IMR-90 (cell line): ENCODE results near the gene CWC22. TPM values are rescaled to one million over a fixed set of nuclear protein-coding genes. Genes with fewer than 3 reads are reported as not detected.

ENCODE experiments used
- ATAC-seq: fragments of 200-7000 bp; cut with Tn5 transposase; 2 replicates; pipeline ENCODE4 v1.9.1; 2020; ENCODE audit warnings: low read depth, mild to moderate bottlenecking, moderate library complexity
- BruUV-seq: library from RNA; stranded (reverse); fragments of 400-500 nt; replicated peaks from 2 replicates; lab custom pipeline; 2021; lab: Mats Ljungman, UMichigan
- CTCF ChIA-PET: fragments of 300-600 bp; formaldehyde crosslinking; extraction: SDS; loops from one replicate; lab custom pipeline; 2021; ENCODE audit warnings: antibody characterized with exemption; lab: Yijun Ruan, JAX
- POLR2A ChIA-PET: fragments of 300-600 bp; sonication (Branson Sonifier 250); formaldehyde crosslinking; loops from one replicate; lab custom pipeline; 2022; ENCODE audit warnings: antibody characterized with exemption; ENCODE audit not compliant: unreplicated experiment; lab: Charles Lee
- DNase-seq: peaks from one replicate; pipeline ENCODE4 v3.0.0; 2013
- H2AFZ ChIP-seq: replicated peaks from 2 replicates; pipeline ENCODE3; 2013; ENCODE audit warnings: low read length, mild to moderate bottlenecking; ENCODE audit not compliant: poor library complexity
- H2AK5ac ChIP-seq: 2 replicates; pipeline ENCODE4 v1.6.1; 2013; ENCODE audit warnings: low read depth, low read length, inconsistent platforms
- H2AK9ac ChIP-seq: replicated peaks from 2 replicates; pipeline ENCODE3; 2013; ENCODE audit warnings: mild to moderate bottlenecking, low read depth, low read length, moderate library complexity; ENCODE audit not compliant: poor library complexity
- H2BK120ac ChIP-seq: 2 replicates; pipeline ENCODE4 v1.6.1; 2013; ENCODE audit warnings: low read depth, low read length, inconsistent platforms
- H2BK15ac ChIP-seq: 3 replicates; pipeline ENCODE4 v1.6.1; 2013; ENCODE audit warnings: low read depth, low read length, inconsistent platforms
- H2BK20ac ChIP-seq: 2 replicates; pipeline ENCODE4 v1.6.1; 2013; ENCODE audit warnings: low read depth, mild to moderate bottlenecking, inconsistent platforms, low read length, moderate library complexity
- H2BK5ac ChIP-seq: 2 replicates; pipeline ENCODE4 v1.6.1; 2013; ENCODE audit warnings: mild to moderate bottlenecking, low read depth, low read length, inconsistent platforms; ENCODE audit not compliant: poor library complexity, severe bottlenecking
- H3K14ac ChIP-seq: replicated peaks from 2 replicates; pipeline ENCODE4 v1.6.1; 2013; ENCODE audit warnings: low read depth, low read length, inconsistent platforms
- H3K18ac ChIP-seq: 2 replicates; pipeline ENCODE4 v1.6.1; 2013; ENCODE audit warnings: low read depth, low read length, control low read depth
- H3K23ac ChIP-seq: 2 replicates; pipeline ENCODE4 v1.6.1; 2013; ENCODE audit warnings: low read depth, low read length, inconsistent platforms
- H3K27ac ChIP-seq: 2 replicates; pipeline ENCODE4 v1.5.1; 2013; ENCODE audit warnings: mild to moderate bottlenecking, control low read depth, low read length; ENCODE audit not compliant: insufficient read depth
- H3K27me3 ChIP-seq: 2 replicates; pipeline ENCODE4 v1.6.1; 2013; ENCODE audit warnings: low read length; ENCODE audit not compliant: control insufficient read depth, insufficient read depth
- H3K36me3 ChIP-seq: 2 replicates; pipeline ENCODE4 v1.6.1; 2013; ENCODE audit warnings: low read length, mixed read lengths; ENCODE audit not compliant: control insufficient read depth, insufficient read depth
- H3K4ac ChIP-seq: 2 replicates; pipeline ENCODE4 v1.6.1; 2013; ENCODE audit warnings: low read depth, low read length, inconsistent platforms
- H3K4me1 ChIP-seq: 2 replicates; pipeline ENCODE4 v1.6.1; 2013; ENCODE audit warnings: low read length, mixed read lengths; ENCODE audit not compliant: control insufficient read depth, insufficient read depth
- H3K4me2 ChIP-seq: 2 replicates; pipeline ENCODE4 v1.6.1; 2013; ENCODE audit warnings: low read depth, mild to moderate bottlenecking, control low read depth, low read length, moderate library complexity
- H3K4me3 ChIP-seq: 2 replicates; pipeline ENCODE4 v1.5.1; 2013; ENCODE audit warnings: low read depth, mild to moderate bottlenecking, control low read depth, low read length, moderate library complexity; ENCODE audit not compliant: insufficient read depth
- H3K56ac ChIP-seq: 2 replicates; pipeline ENCODE4 v1.6.1; 2013; ENCODE audit warnings: low read length, inconsistent platforms; ENCODE audit not compliant: insufficient read depth; ENCODE audit errors: extremely low read depth
- H3K79me1 ChIP-seq, 2 experiments: 2 replicates each; pipeline ENCODE4 v1.6.1; 2013; ENCODE audit warnings: low read length in 2 of 2, inconsistent platforms in 1 of 2, low read depth in 1 of 2
- H3K9ac ChIP-seq: 2 replicates; pipeline ENCODE4 v1.6.1; 2013; ENCODE audit warnings: low read depth, low read length, control low read depth
- H3K9me1 ChIP-seq: 2 replicates; pipeline ENCODE4 v1.6.1; 2013; ENCODE audit warnings: low read length, inconsistent platforms; ENCODE audit not compliant: insufficient read depth
- H3K9me3 ChIP-seq: 2 replicates; pipeline ENCODE4 v1.6.1; 2013; ENCODE audit warnings: low read length; ENCODE audit not compliant: control insufficient read depth, insufficient read depth
- H4K20me1 ChIP-seq: 2 replicates; pipeline ENCODE4 v1.6.1; 2013; ENCODE audit warnings: low read length, inconsistent platforms; ENCODE audit not compliant: insufficient read depth
- H4K5ac ChIP-seq: 2 replicates; pipeline ENCODE4 v1.6.1; 2013; ENCODE audit warnings: mild to moderate bottlenecking, low read depth, low read length, control low read depth
- H4K8ac ChIP-seq, 2 experiments: 2 replicates each; pipeline ENCODE4 v1.6.1; 2013; ENCODE audit warnings: low read depth in 2 of 2, low read length in 2 of 2, control low read depth in 1 of 2, inconsistent platforms in 1 of 2
- H4K91ac ChIP-seq: 2 replicates; pipeline ENCODE4 v1.6.1; 2013; ENCODE audit warnings: low read depth, low read length, inconsistent platforms; ENCODE audit not compliant: insufficient read depth
- WGBS, 2 experiments: methylation state at CpG; one replicate each; pipeline versions ENCODE4 v1.1.5 to v1.1.7; 2013; ENCODE audit warnings: missing lambda C conversion rate in 2 of 2; ENCODE audit not compliant: insufficient read length in 1 of 2; ENCODE audit errors: extremely low coverage in 2 of 2; 5-methylcytosine and 5-hydroxymethylcytosine counted together
- dilution Hi-C: fragments of 300-500 bp; cut with HindIII; formaldehyde crosslinking; loops from one replicate; pipeline ENCODE4 v1.14.3; 2018; ENCODE audit warnings: low sequenced_read_pairs; ENCODE audit not compliant: unreplicated experiment
- in situ Hi-C: fragments of 300-500 bp; cut with MboI; formaldehyde crosslinking; loops from 3 replicates; pipeline ENCODE4 v1.14.3; 2019; ENCODE audit warnings: low sequenced_read_pairs, inconsistent platforms, mixed read lengths
- intact Hi-C: fragments of 100-400 bp; cut with micrococcal nuclease; formaldehyde crosslinking; loops from 2 replicates; pipeline ENCODE4 v1.10.0; 2022
- polyA plus RNA-seq, 3 experiments: library from polyadenylated mRNA; depleted of rRNA; stranded (reverse); fragments of >200 nt; gene quantifications; 2 replicates each; pipeline ENCODE4 v1.2.3, GENCODE V29; 2012; ENCODE audit warnings: low replicate concordance in 1 of 3
- total RNA-seq: library from RNA; depleted of rRNA; stranded (reverse); fragments of >200 nt; gene quantifications from 2 replicates; pipeline ENCODE4 v1.2.3, GENCODE V29; 2012
- TF ChIP-seq, protein P1 (sequence below): conservative IDR thresholded peaks from 2 replicates; pipeline ENCODE4 v1.5.1; 2012; ENCODE audit warnings: mild to moderate bottlenecking, low read depth, low read length, improper control_type of control experiment
- TF ChIP-seq, protein P2 (sequence below): fragments of 150-350 bp; IDR thresholded peaks from 2 replicates; pipeline ENCODE4 v1.6.1; 2017; ENCODE audit warnings: mild to moderate bottlenecking, antibody characterized with exemption, low read length, low read depth

CWC22 gene
- total and polyA plus RNA-seq, 2 of the 4 experiments (the other 2 are of a cell fraction): 4.5 to 17.9 TPM

DNA sequence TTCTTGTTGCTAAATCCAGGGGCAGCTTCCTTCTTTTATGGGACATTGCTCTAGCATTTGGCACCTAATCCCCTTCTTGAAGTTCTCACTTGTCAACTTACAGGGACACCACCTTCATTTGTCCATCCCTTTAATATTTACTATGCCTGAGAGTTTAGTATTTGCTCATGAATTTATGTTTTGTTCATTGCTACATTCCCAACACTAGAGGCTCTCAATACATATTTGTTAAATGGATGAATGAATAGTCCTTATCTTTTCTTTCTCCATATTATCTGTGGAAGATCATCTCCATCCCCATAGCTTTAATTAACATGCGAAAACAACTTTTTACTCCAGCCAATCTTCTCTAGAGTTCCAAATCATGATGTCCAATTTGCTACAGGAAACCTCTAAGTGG is 5.4 kb downstream of the CWC22 start:
- Histone ChIP-seq H3K9me1 (no peaks in the 10 kb centered on the region), H4K5ac (no peak overlapping the region), H3K79me1 (peaks cover 26 to 56% of the 10 kb centered on the region in 2 experiments), H2AK5ac (no peak overlapping the region), H4K20me1 (peaks cover 3% of the 10 kb centered on the region; the same call in 1 of the 2 replicates), H2AK9ac (no peak overlapping the region), H4K91ac (no peak overlapping the region), H3K18ac (no peak overlapping the region), H3K14ac (no peak overlapping the region), H2BK15ac (no peak overlapping the region), H2BK5ac (no peak overlapping the region), H3K23ac (no peak overlapping the region), H3K4me2 (no peak overlapping the region), H2BK120ac (no peak overlapping the region), H3K27ac (no peak overlapping the region), H2BK20ac (no peak overlapping the region), H3K4ac (no peak overlapping the region), H3K27me3 (no peaks in the 10 kb centered on the region), H3K56ac (no peak overlapping the region), H3K4me3 (no peak overlapping the region), H2AFZ (no peak overlapping the region), H3K4me1 (no peaks in the 10 kb centered on the region), H3K9ac (no peak overlapping the region), H3K36me3 (no peaks in the 10 kb centered on the region), H3K9me3 (no peaks in the 10 kb centered on the region), H4K8ac (no peak overlapping the region)
- in situ Hi-C loops (no loop called here), dilution Hi-C loops (no loop called here), intact Hi-C loops (loop anchor here (5.0 kb wide), 1 partner anchor 76 kb away; no protein-coding TSS in a partner anchor)
- no peak for ATAC-seq
- TF ChIP-seq, protein P1, sequence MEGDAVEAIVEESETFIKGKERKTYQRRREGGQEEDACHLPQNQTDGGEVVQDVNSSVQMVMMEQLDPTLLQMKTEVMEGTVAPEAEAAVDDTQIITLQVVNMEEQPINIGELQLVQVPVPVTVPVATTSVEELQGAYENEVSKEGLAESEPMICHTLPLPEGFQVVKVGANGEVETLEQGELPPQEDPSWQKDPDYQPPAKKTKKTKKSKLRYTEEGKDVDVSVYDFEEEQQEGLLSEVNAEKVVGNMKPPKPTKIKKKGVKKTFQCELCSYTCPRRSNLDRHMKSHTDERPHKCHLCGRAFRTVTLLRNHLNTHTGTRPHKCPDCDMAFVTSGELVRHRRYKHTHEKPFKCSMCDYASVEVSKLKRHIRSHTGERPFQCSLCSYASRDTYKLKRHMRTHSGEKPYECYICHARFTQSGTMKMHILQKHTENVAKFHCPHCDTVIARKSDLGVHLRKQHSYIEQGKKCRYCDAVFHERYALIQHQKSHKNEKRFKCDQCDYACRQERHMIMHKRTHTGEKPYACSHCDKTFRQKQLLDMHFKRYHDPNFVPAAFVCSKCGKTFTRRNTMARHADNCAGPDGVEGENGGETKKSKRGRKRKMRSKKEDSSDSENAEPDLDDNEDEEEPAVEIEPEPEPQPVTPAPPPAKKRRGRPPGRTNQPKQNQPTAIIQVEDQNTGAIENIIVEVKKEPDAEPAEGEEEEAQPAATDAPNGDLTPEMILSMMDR: peak; percentile 24; the same call in 1 of the 2 replicates
- TF ChIP-seq, protein P2, sequence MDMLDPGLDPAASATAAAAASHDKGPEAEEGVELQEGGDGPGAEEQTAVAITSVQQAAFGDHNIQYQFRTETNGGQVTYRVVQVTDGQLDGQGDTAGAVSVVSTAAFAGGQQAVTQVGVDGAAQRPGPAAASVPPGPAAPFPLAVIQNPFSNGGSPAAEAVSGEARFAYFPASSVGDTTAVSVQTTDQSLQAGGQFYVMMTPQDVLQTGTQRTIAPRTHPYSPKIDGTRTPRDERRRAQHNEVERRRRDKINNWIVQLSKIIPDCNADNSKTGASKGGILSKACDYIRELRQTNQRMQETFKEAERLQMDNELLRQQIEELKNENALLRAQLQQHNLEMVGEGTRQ: no peak
- ChIA-PET CTCF (interaction anchor here (0.6 to 1.4 kb wide), 3 partner anchors 21 to 1431 kb away, joined by 3 read pairs; no protein-coding TSS in a partner anchor), POLR2A (interaction anchor here (0.6 kb wide), 1 partner anchor 1835 kb away, joined by 3 read pairs; no protein-coding TSS in a partner anchor)
- DNase-seq: no peak
- BruUV-seq: no TSS peak
- no CpG with 5 or more reads among the region's 1 CpG for whole genome bisulfite sequencing, 2 experiments
